Neural cell (in vitro differentiated cells): ENCODE measurements around the gene NEURL2. TPM values are rescaled to one million over a fixed set of nuclear protein-coding genes. Genes with fewer than 3 reads are reported as not detected.

Experiments used
- H2AFZ ChIP-seq: fragments of 200-600, 300-800 bp; sonication (generic), shearing (Covaris generic); 2 replicates; pipeline ENCODE4 v1.6.0; 2014; ENCODE audit warnings: low read depth, mild to moderate bottlenecking, antibody characterized with exemption, low read length, moderate library complexity
- H3F3A ChIP-seq: fragments of 200-600 bp; shearing (Covaris generic); 2 replicates; pipeline ENCODE4 v1.6.1; 2016; ENCODE audit warnings: mild to moderate bottlenecking, moderate library complexity, mixed read lengths, antibody characterized with exemption, low read length; ENCODE audit not compliant: insufficient read depth, poor library complexity, severe bottlenecking
- H3K27ac ChIP-seq: fragments of 200-600, 300-800 bp; sonication (generic), shearing (Covaris generic); 2 replicates; pipeline ENCODE4 v1.5.1; 2014; ENCODE audit warnings: mild to moderate bottlenecking, low read length, moderate library complexity
- H3K27me3 ChIP-seq: fragments of 300-800, 200-600 bp; sonication (generic), shearing (Covaris generic); 2 replicates; pipeline ENCODE4 v1.6.0; 2014; ENCODE audit warnings: mild to moderate bottlenecking, low read depth, low read length, moderate library complexity; ENCODE audit not compliant: insufficient read depth
- H3K36me3 ChIP-seq: fragments of 300-800, 200-600 bp; sonication (generic), shearing (Covaris generic); 2 replicates; pipeline ENCODE4 v1.5.1; 2014; ENCODE audit warnings: mild to moderate bottlenecking, antibody characterized with exemption, low read length, moderate library complexity; ENCODE audit not compliant: insufficient read depth
- H3K4me2 ChIP-seq: fragments of 300-800, 200-600 bp; sonication (generic), shearing (Covaris generic); 2 replicates; pipeline ENCODE4 v1.6.0; 2014; ENCODE audit warnings: mild to moderate bottlenecking, low read length
- H3K4me3 ChIP-seq: fragments of 300-800, 200-600 bp; sonication (generic), shearing (Covaris generic); 2 replicates; pipeline ENCODE4 v1.5.1; 2014; ENCODE audit warnings: mild to moderate bottlenecking, low read length, moderate library complexity
- H3K79me2 ChIP-seq: fragments of 200-600 bp; shearing (Covaris generic); replicated peaks from 2 replicates; pipeline ENCODE4 v1.6.0; 2014; ENCODE audit warnings: mild to moderate bottlenecking, low read length, moderate library complexity; ENCODE audit not compliant: insufficient read depth
- H3K9ac ChIP-seq: fragments of 300-800, 200-600 bp; sonication (generic), shearing (Covaris generic); 2 replicates; pipeline ENCODE4 v1.6.1; 2016; ENCODE audit warnings: mild to moderate bottlenecking, low read length, mixed read lengths
- H3K9me2 ChIP-seq: fragments of 200-600 bp; shearing (Covaris generic); 2 replicates; pipeline ENCODE4 v1.6.1; 2016; ENCODE audit warnings: mild to moderate bottlenecking, low read length, mixed read lengths; ENCODE audit not compliant: insufficient read depth
- H3K9me3 ChIP-seq: fragments of 200-600, 300-800 bp; sonication (generic), shearing (Covaris generic); 2 replicates; pipeline ENCODE4 v1.6.1; 2016; ENCODE audit warnings: mild to moderate bottlenecking, mixed run types, low read length, moderate library complexity, mixed read lengths
- H4K20me1 ChIP-seq: fragments of 200-600 bp; shearing (Covaris generic); 2 replicates; pipeline ENCODE4 v1.6.1; 2016; ENCODE audit warnings: mild to moderate bottlenecking, mixed run types; ENCODE audit not compliant: insufficient read depth
- CTCF ChIP-seq: fragments of 450-650 bp; IDR thresholded peaks from 2 replicates; pipeline ENCODE4 v1.5.1; 2014; ENCODE audit warnings: antibody characterized with exemption, mild to moderate bottlenecking, moderate library complexity; ENCODE audit not compliant: poor library complexity, severe bottlenecking
- EP300 ChIP-seq: fragments of 450-650 bp; conservative IDR thresholded peaks from 2 replicates; pipeline ENCODE4 v1.6.1; 2014; ENCODE audit warnings: antibody characterized with exemption, mild to moderate bottlenecking, moderate library complexity; ENCODE audit not compliant: poor library complexity, severe bottlenecking
- EZH2 ChIP-seq: fragments of 200-600, 300-800 bp; shearing (Covaris generic), sonication (generic); IDR thresholded peaks from 2 replicates; pipeline ENCODE4 v1.6.1; 2014; ENCODE audit warnings: antibody characterized with exemption, low read length, borderline replicate concordance, mild to moderate bottlenecking; ENCODE audit not compliant: insufficient read depth, poor library complexity, severe bottlenecking
- MXI1 ChIP-seq: fragments of 450-650 bp; conservative IDR thresholded peaks from 2 replicates; pipeline ENCODE4 v1.6.1; 2014; ENCODE audit warnings: antibody characterized with exemption, mild to moderate bottlenecking; ENCODE audit not compliant: poor library complexity, severe bottlenecking
- POLR2AphosphoS5 ChIP-seq: IDR thresholded peaks from 2 replicates; pipeline ENCODE4 v1.6.1; 2012
- RAD21 ChIP-seq: fragments of 450-650 bp; conservative IDR thresholded peaks from 2 replicates; pipeline ENCODE4 v1.6.1; 2014; ENCODE audit warnings: antibody characterized with exemption, mild to moderate bottlenecking, moderate library complexity
- REST ChIP-seq: IDR thresholded peaks from 2 replicates; pipeline ENCODE4 v1.6.1; 2012; ENCODE audit warnings: borderline replicate concordance
- SMC3 ChIP-seq: fragments of 450-650 bp; conservative IDR thresholded peaks from 2 replicates; pipeline ENCODE4 v1.6.1; 2014; ENCODE audit warnings: antibody characterized with exemption, mild to moderate bottlenecking, moderate library complexity; ENCODE audit not compliant: poor library complexity
- TAF1 ChIP-seq: IDR thresholded peaks from 2 replicates; pipeline ENCODE4 v1.6.1; 2012; ENCODE audit warnings: low read depth
- polyA plus RNA-seq: library from polyadenylated mRNA; depleted of rRNA; stranded (reverse); fragments of >200 nt; gene quantifications from 2 replicates; pipeline ENCODE4 v1.2.3, GENCODE V29; 2014

The NEURL2 gene
- polyA plus RNA-seq, 1 donor from 2014 or later: 5.0 TPM

- TF ChIP-seq REST (no peak), RAD21 (no peak), EZH2 (no peak), SMC3 (no peak), POLR2AphosphoS5 (no peak)
- Histone ChIP-seq H3K9ac (no peak overlapping the region), H2AFZ (no peak overlapping the region), H3K27me3 (no peaks in the 10 kb centered on the region), H3K4me2 (no peak overlapping the region), H3K79me2 (no peaks in the 10 kb centered on the region), H3K27ac (no peak overlapping the region), H3K9me3 (no peaks in the 10 kb centered on the region), H3F3A (no peaks in the 10 kb centered on the region), H3K9me2 (no peaks in the 10 kb centered on the region), H3K36me3 (no peaks in the 10 kb centered on the region), H3K4me3 (no peak overlapping the region), H4K20me1 (no peaks in the 10 kb centered on the region)
These were observed 27.3 kb upstream of the NEURL2 start for GRCh38 chr20:45918182-45918737.

- no peak overlapping the region for H3K9ac ChIP-seq
- no peaks in the 10 kb centered on the region for H3K79me2 ChIP-seq
- no peak for TF ChIP-seq REST
- TF ChIP-seq CTCF: no peak
- TF ChIP-seq POLR2AphosphoS5: no peak
- no peak for TF ChIP-seq RAD21
- no peak for TF ChIP-seq EP300
- no peak for TF ChIP-seq SMC3
- no peak for TF ChIP-seq EZH2
- no peak for TF ChIP-seq TAF1
- TF ChIP-seq MXI1: no peak
- H3K36me3 ChIP-seq: no peaks in the 10 kb centered on the region
- H3K27me3 ChIP-seq: no peaks in the 10 kb centered on the region
- H3K4me2 ChIP-seq: no peak overlapping the region
- H3K9me3 ChIP-seq: no peaks in the 10 kb centered on the region
- H3K27ac ChIP-seq: no peak overlapping the region
- H4K20me1 ChIP-seq: no peaks in the 10 kb centered on the region
- H3K4me3 ChIP-seq: no peak overlapping the region
- H2AFZ ChIP-seq: no peak overlapping the region
- no peaks in the 10 kb centered on the region for H3F3A ChIP-seq
- H3K9me2 ChIP-seq: no peaks in the 10 kb centered on the region
These were observed 26.8 kb upstream of the NEURL2 start for GRCh38 chr20:45917790-45918141.
